Cardiac muscle cell (in vitro differentiated cells and primary cell): ENCODE data around the gene SLC25A38. TPM values are rescaled to one million over a fixed set of nuclear protein-coding genes. Genes with fewer than 3 reads are reported as not detected.

ENCODE experiments used
- DNase-seq, 2 donors: peaks; one replicate each; pipeline versions ENCODE4 v3.0.0 to v3.0.0-alpha.2; 2010 to 2017; ENCODE audit warnings: low read depth in 1 of 2, low spot score in 1 of 2
- H3K27ac ChIP-seq: fragments of 200-600 bp; sonication (generic); 2 replicates; pipeline ENCODE4 v1.5.1; 2016
- H3K27me3 ChIP-seq: fragments of 200-600 bp; sonication (generic); 2 replicates; pipeline ENCODE4 v1.6.0; 2016; ENCODE audit warnings: control low read depth
- H3K36me3 ChIP-seq: fragments of 200-600 bp; sonication (generic); 2 replicates; pipeline ENCODE4 v1.5.1; 2016; ENCODE audit warnings: control low read depth
- H3K4me1 ChIP-seq: fragments of 200-600 bp; sonication (generic); 2 replicates; pipeline ENCODE4 v1.8.1; 2017; ENCODE audit warnings: low read depth, mild to moderate bottlenecking, mixed run types
- H3K4me3 ChIP-seq: fragments of 200-600 bp; sonication (generic); 2 replicates; pipeline ENCODE4 v1.5.1; 2016; ENCODE audit warnings: mild to moderate bottlenecking
- H3K9me3 ChIP-seq: fragments of 200-600 bp; sonication (generic); 2 replicates; pipeline ENCODE4 v1.5.1; 2017; ENCODE audit warnings: low read depth, mild to moderate bottlenecking, control low read depth
- CTCF ChIP-seq: IDR thresholded peaks from 2 replicates; pipeline ENCODE4 v1.5.1; 2012; ENCODE audit warnings: low read depth, mild to moderate bottlenecking, low read length
- polyA plus RNA-seq: library from polyadenylated mRNA; unstranded; fragments of >200 nt; fragmentation: Nextera tagmentation; extraction: Ambion mirVana; gene quantifications from 2 replicates; pipeline ENCODE4 v1.2.1, GENCODE V29; 2016
- total RNA-seq: library from RNA; depleted of rRNA; stranded (reverse); fragments of >200 nt; gene quantifications from 2 replicates; pipeline ENCODE4 v1.2.3, GENCODE V29; 2016

The SLC25A38 gene
- total and polyA plus RNA-seq, 2 experiments from 2014 or later = 21.3 to 29.6 TPM

- Histone ChIP-seq H3K36me3 (peaks cover 6% of the 10 kb centered on the region), H3K27ac (no peak overlapping the region), H3K9me3 (no peaks in the 10 kb centered on the region), H3K4me3 (no peak overlapping the region), H3K27me3 (no peaks in the 10 kb centered on the region), H3K4me1 (peaks cover 22% of the 10 kb centered on the region)
- no peak for TF ChIP-seq CTCF
- DNase-seq = no peak
Observed at GRCh38 chr3:39385456-39386090, 2.4 kb downstream of the SLC25A38 start.

- Histone ChIP-seq H3K4me1 (peaks cover 22% of the 10 kb centered on the region), H3K9me3 (no peaks in the 10 kb centered on the region), H3K36me3 (peaks cover 13% of the 10 kb centered on the region), H3K4me3 (no peak overlapping the region), H3K27ac (no peak overlapping the region), H3K27me3 (no peaks in the 10 kb centered on the region)
- no peak for DNase-seq
- no peak for TF ChIP-seq CTCF
Observed at GRCh38 chr3:39386318-39386717, 3.1 kb downstream of the SLC25A38 start.

- H3K9me3 ChIP-seq = no peaks in the 10 kb centered on the region
- no peak overlapping the region for H3K27ac ChIP-seq
- no peak for DNase-seq
- H3K27me3 ChIP-seq = no peaks in the 10 kb centered on the region
- no peak overlapping the region for H3K4me3 ChIP-seq
- TF ChIP-seq CTCF = no peak
- peaks cover 24% of the 10 kb centered on the region for H3K36me3 ChIP-seq
- H3K4me1 ChIP-seq = peaks cover 20% of the 10 kb centered on the region
Observed at GRCh38 chr3:39387411-39387975, 4.3 kb downstream of the SLC25A38 start.

GRCh38 chr3:39388153-39388552 lies 5.0 kb downstream of the SLC25A38 start:
- Histone ChIP-seq H3K4me1 (peaks cover 16% of the 10 kb centered on the region), H3K27me3 (no peaks in the 10 kb centered on the region), H3K36me3 (peaks cover 28% of the 10 kb centered on the region), H3K4me3 (no peak overlapping the region), H3K27ac (peak overlapping the region; percentile 57), H3K9me3 (no peaks in the 10 kb centered on the region)
- TF ChIP-seq CTCF = no peak
- no peak for DNase-seq

- peak in 1 of 2 donors; percentile 32 for DNase-seq
- Histone ChIP-seq H3K36me3 (peaks cover 30% of the 10 kb centered on the region), H3K4me3 (no peak overlapping the region), H3K27me3 (no peaks in the 10 kb centered on the region), H3K9me3 (no peaks in the 10 kb centered on the region), H3K27ac (peak overlapping the region; percentile 57), H3K4me1 (peaks cover 16% of the 10 kb centered on the region)
- TF ChIP-seq CTCF = no peak
Observed at GRCh38 chr3:39388741-39389248, 5.6 kb downstream of the SLC25A38 start.
